Measurements from ENCODE around the gene DNPH1. TPM values are rescaled to one million over a fixed set of nuclear protein-coding genes. Genes with fewer than 3 reads are reported as not detected.

Gene DNPH1
- total and polyA plus RNA-seq, 11 donors: 18.9 to 63.7 (median 29.7) TPM

- DNase-seq (peak in 1 of 5 donors; percentile 32), ATAC-seq (peak; percentile 13 to 64 (median 44))
- no peak overlapping the region for H3K4me3 ChIP-seq
- peaks cover 0 to 35% (median 24%) of the 10 kb centered on the region in 12 donors for H3K4me1 ChIP-seq
- peak overlapping the region in 11 of 12 donors; percentile 61 to 90 (median 74) for H3K27ac ChIP-seq
- H3K9me3 ChIP-seq: no peaks in the 10 kb centered on the region
- H3K36me3 ChIP-seq: no peaks in the 10 kb centered on the region
- 47 to 60% (median 59%) methylated on average over 7 of the region's 7 CpGs for WGBS, 4 donors
- intact Hi-C loops (cut with DNase I): loop anchor here in 5 of 10 donors (2.0 to 10.0 kb wide), 6 partner anchors 61 to 240 kb away; no protein-coding TSS in a partner anchor
- peaks cover 0 to 17% (median 0%) of the 10 kb centered on the region in 9 donors for H3K27me3 ChIP-seq
- TF ChIP-seq CTCF (IDR thresholded peaks at IDR 0.05): no peak
- no peak for TF ChIP-seq POLR2A (IDR thresholded peaks at IDR 0.05)
Observed at GRCh38 chr6:43267619-43268354, 38.5 kb upstream of the DNPH1 start.

GRCh38 chr6:43265564-43265963 is 36.3 kb upstream of the DNPH1 start:
- no peak for DNase-seq
- intact Hi-C loops (cut with DNase I): loop anchor here in 7 of 10 donors (2.0 to 10.0 kb wide), 7 partner anchors 67 to 242 kb away; no protein-coding TSS in a partner anchor
- Histone ChIP-seq H3K9me3 (no peaks in the 10 kb centered on the region), H3K4me1 (peaks cover 0 to 33% (median 23%) of the 10 kb centered on the region in 12 donors), H3K27me3 (peaks cover 0 to 17% (median 0%) of the 10 kb centered on the region in 9 donors), H3K27ac (no peak overlapping the region), H3K36me3 (no peaks in the 10 kb centered on the region), H3K4me3 (no peak overlapping the region)
- 85 to 98% (median 89%) methylated on average over 6 of the region's 6 CpGs for WGBS, 4 donors
- no peak for TF ChIP-seq CTCF (IDR thresholded peaks at IDR 0.05)
- no peak for TF ChIP-seq POLR2A (IDR thresholded peaks at IDR 0.05)
- ATAC-seq: no peak

GRCh38 chr6:43264599-43265145 is 35.4 kb upstream of the DNPH1 start:
- no peak for ATAC-seq

More at GRCh38 chr6:43264599-43265145, 35.4 kb upstream of the DNPH1 start:
- intact Hi-C loops (cut with DNase I): loop anchor here (2.0 to 10.0 kb wide), 7 partner anchors 68 to 243 kb away; no protein-coding TSS in a partner anchor
- DNase-seq: peak in 1 of 5 donors; percentile 42
- H3K36me3 ChIP-seq: no peaks in the 10 kb centered on the region
- H3K4me1 ChIP-seq: peaks cover 0 to 33% (median 20%) of the 10 kb centered on the region in 12 donors
- peaks cover 0 to 16% (median 0%) of the 10 kb centered on the region in 9 donors for H3K27me3 ChIP-seq
- 83 to 91% (median 84%) methylated on average over 5 of the region's 5 CpGs for WGBS, 4 donors
- no peak overlapping the region for H3K27ac ChIP-seq
- no peak for TF ChIP-seq CTCF (IDR thresholded peaks at IDR 0.05)
- no peak overlapping the region for H3K4me3 ChIP-seq
- H3K9me3 ChIP-seq: no peaks in the 10 kb centered on the region
